ENCODE results near the gene PGAM1. TPM values are rescaled to one million over a fixed set of nuclear protein-coding genes. Genes with fewer than 3 reads are reported as not detected.
"Not testable (repeated sequence)": the region's sequence is repeated elsewhere in the genome, so short reads cannot be mapped to it uniquely, and the experiment has no call there.

The PGAM1 gene
- polyA plus RNA-seq, 10 donors = 90.7 to 151 (median 117) TPM

DNA sequence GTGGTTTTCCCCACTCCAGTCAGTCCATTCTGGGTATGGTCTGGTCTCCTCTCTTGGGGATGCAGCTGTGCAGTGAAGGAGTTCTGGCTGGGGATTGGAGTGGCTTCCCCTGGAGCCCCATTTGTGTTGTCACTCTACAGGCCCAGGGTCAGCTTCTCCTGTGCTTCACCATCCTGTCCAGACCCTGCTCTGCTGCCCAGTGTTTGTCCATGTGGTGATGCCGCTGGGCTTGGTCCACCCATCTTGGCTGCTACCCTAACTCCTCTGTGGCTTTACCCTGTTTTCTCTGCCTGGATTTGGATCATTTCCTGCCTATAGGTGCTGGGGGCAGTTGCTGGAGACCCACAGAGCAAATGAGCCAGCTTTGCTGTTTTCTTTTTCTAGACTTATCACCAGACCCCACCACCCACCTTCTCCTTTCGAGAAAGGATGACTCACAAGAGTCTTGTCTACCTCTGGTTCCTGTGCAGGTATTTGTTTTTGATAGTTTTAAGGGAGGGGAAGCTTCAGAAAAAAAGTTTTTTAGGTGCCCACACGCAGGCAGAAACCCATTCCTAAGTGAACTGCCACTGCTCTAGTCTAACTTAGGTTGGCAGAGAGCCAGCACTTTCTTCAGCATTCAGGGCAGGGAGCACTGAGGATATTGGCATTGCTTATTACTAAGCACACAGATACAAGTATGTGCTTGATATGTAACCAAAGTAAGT lies 28.5 kb downstream of the PGAM1 start:
- DNase-seq = peak in 1 of 3 donors; percentile 29

DNA sequence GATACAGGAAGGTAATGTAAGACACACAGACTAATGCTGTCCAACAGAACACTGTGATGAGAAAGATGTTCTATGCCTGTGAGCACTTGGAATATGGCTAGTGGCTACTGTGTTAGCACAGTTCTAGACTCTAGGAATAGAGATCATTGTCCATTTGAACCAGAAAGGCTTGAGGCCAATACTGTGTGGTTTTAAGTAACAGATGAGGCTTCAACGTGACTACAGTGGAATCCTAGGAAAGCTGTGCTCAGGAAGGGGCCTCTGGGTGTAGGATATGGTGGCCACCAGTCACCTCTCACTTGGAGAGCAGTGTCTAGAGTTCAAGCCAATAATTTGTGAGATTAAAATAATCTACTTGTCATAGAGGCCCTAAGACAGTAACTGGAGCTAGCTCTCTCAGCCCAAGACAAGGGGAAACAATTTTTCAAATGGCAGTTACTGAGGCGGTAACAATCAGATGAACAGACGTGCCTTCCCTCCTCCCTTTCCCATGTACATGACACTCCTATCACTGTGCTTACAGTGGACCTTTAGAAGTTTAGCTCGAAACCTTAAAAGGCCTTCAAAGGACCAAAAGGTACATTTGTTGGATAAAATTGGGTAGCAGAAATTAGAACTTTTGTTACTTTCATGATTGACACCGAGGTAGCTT lies 30.2 kb downstream of the PGAM1 start:
- DNase-seq = no peak

DNA sequence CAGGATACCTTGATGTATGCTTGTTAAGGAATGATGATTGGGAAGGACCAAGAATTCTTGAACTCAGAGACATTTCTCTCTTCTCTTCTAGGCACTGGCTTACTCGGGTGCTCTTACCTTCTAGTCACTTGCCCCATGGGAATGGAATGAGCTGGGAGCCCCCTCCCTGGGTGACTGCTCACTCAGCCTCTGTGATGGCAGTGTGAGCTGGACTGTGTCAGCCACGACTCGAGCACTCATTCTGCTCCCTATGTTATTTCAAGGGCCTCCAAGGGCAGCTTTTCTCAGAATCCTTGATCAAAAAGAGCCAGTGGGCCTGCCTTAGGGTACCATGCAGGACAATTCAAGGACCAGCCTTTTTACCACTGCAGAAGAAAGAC lies 30.7 kb downstream of the PGAM1 start:
- no peak for DNase-seq

DNA sequence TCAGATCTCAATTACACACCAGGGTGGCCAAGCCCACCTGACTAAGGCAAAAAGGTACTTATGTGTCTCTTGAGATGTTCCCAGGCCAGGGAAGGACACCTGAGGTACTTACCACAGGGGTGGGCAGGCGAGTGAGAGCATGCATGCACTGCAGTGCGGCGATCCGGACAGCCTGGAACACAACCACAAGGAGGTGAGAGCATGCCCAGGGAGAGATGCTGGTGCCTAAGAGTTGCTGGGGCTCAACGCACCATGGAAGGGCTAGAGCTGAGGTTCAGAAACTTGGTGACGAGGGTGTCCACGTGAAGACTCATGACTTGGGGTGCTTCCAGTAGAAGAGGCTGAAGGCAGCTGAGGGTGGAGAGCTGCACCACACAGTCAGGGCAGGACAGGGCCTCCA lies 33.1 kb downstream of the PGAM1 start:
- no peak for DNase-seq

DNA sequence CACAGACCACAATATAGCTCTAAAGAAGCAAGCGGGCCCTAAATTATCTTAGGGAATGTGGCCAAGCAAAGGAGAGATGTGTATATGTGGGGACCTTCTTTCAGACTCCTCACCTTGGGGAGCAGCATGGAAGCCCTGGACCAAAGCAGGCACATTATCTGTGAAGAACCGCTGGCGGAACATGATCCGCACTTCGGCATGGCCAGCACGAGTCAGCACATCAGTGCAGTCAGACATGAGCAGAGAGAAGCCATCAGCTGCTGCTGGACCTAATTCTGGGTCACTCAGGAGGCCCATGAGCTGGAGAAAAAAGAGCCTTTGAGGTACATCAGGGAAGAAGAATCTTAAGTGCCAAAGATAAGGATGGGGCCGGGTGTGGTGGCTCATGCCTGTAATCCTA lies 33.9 kb downstream of the PGAM1 start:
- DNase-seq = no peak

DNA sequence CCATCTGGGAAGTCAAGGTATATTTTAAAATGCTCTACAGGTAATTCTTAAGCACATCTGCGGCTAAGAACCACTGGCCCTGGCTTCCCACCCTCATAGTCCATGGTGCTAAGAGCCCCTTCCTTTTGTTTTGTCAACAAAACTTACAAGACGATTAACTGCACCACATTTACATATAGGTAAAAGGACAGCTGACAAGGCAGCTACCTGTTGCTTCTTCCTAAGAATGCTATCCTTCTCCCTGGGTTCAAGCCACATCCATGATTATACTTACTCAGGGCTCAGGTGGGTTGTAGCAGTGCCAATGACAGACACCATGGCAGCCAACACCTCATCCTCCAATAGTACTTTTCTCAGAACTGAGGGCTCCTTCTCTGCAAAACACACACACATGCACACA lies 36.3 kb downstream of the PGAM1 start:
- DNase-seq = no peak

DNA sequence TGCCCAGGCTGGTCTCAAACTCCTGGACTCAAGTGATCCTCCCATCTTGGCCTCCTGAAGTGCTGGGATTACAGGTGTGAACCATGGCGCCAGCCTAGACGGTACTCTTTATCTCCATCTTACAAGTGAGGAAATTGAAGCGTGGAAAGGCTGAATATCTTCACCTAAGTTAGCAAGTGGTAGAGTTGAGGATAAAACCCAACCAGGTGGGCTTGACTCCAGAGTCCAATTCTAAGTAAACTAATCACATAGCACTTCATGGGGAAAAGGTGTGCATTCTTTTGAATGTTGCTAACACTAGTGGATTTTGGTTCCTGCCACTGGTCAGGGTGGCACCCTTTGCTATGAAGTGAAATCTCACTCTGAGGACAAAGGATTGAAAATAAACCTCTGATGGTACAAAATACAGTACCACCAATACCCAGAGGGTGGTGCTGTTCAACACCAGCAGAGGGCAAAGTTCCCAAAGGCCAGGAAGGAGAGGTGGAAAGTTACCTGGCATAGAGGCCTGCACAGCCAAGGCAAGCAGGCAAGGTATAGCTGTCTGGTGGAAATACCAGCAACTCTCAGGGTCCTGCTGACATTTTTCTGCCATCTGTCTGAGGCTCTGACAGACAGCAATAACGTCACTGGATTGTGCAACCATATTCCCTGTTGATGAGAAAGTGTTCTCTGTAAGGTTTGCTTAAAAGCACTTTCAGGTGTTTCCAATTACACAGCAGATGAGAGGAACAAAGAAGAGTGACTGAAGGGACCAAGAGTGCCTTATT lies 37.6 kb downstream of the PGAM1 start:
- peak; percentile 34 to 72 (median 52) for DNase-seq

DNA sequence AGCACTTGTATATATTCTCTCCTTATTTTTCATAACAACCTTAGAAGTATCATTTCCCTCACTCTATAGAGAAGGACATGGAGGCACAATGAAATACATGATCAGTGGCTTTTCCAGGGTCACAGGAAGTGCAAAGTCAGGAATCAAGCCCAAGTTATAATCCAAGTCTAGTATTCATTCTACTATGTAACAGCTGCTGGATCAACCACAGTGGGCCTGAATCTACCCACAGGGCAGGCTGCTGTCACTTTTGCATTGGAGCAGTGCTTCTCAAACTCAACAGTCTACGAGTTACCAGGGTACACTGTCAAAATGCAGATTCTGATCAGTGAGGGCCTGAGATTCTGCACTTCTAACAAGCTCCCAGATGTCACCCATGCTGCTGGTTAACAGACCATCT lies 38.2 kb downstream of the PGAM1 start:
- no peak for DNase-seq

DNA sequence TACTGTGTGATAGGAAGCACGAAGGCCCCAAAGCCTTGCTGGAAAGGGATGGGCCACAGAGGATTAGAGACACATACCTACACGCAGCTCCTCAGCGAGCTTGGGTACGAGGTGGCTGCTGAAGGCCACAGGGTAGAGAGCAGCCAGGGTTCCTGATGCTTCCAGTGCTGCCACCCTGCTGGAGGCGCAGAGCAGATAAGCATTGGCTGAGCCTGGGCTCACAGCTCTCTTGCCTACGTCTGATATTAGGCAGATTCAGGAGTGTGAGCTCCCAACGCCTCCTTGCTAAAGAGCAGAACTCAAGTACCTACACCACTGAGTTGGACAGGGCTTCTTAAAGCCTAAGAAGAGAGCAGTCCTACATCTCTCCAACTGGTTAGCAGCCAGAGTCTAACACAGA lies 40.0 kb downstream of the PGAM1 start:
- no peak for DNase-seq

DNA sequence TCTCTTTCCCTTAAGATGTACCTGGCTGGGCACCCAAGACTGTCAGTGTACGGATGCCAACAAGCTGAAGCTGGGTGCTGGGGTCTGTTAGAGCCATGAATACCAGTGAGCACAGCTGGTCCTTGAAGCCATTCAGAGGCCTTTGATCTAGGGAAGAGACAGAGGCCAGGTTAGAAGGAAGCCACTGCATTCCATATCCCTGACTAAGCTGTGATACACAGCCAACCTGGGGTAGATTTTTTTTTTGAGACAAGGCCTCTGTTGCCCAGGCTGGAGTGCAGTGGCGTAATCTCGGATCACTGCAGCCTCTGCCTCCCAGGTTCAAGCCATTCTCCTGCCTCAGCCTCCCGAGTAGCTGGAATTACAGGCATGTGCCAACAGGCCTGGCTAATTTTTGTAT lies 40.8 kb downstream of the PGAM1 start:
- no peak for DNase-seq

DNA sequence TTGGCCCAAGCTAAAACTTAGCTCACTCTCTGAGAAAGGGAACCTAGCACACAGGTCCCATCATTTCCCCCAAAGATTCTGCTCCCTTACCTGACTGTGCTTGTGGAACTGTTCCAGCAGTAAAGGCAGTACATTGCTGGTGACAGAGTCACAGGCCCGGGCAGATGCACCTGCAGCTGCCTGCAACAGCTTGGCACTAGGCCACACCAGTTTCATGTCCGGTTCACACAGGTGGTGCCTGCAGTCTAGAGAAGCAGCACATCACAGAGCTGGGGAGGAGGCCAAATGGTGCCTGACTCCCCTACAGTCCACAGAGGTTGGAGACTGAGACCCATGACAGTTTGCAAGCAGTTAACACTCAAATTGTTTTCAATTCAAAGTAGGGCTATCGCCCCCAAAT lies 42.2 kb downstream of the PGAM1 start:
- DNase-seq = no peak

DNA sequence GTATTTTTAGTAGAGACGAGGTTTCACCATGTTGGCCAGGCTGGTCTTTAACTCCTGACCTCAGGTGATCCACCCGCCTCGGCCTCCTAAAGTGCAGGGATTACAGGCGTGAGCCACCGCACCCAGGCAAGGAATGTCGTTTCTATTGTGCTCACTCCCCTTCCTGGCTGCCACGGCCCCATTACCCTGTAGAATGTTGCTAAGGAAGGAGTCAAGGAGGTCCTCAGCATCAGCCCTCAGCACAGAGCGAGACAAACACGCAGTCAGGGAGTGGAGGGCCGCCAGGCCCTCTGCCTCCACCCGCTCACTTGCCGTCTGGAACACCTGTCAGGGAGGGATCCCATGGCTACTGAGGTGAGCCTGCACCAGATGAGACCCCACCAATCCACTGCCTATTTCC lies 42.8 kb downstream of the PGAM1 start:
- not testable (repeated sequence) for DNase-seq

DNA sequence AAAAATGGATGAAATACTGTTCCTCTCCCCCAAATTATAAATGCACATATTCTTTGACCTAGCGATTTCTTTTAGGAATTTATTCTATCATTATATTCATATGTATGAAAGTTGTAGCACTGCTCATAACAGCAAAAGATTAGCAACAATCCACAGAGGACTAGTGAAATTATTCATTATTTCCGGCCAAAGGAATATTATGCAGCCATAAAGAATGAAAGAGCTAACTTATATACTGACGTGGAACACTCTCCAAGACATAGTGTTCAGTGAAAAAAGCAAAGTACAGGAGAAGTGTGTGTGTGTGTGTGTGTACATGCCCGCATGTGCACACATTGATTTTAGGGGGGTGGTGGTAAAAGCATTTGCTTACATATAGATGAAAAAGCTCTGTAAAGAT lies 48.9 kb downstream of the PGAM1 start:
- no peak for DNase-seq

DNA sequence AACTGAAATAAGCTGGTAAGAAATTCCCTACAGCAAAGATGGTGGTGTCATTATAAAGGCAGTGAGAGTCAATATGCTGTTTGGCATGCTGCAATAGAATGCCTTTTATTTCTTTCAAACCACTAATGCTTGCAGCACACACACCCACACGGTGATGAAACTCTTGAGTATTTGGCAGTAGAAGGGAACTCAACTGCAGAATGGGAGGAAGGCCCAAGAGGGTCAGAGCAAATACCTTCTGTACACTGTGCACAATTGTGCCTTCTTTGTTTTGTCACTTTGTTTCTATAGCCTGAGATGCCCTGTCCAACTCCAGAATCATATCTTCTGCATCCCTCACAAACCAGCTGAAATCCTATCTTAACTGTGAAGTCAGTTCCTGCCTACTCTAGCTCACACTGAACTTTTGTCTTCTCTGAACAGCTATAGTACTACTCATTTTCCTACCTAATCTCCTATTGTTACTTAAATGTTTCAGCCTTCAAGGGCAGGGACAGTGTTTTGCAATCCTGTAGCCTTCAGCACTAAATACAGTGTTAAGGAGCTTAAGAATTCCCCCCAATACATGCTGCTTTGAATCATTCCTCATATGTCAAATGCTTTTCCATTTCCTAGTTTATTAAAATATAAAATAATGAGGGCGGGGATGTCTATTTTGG lies 50.1 kb downstream of the PGAM1 start:
- DNase-seq = no peak

DNA sequence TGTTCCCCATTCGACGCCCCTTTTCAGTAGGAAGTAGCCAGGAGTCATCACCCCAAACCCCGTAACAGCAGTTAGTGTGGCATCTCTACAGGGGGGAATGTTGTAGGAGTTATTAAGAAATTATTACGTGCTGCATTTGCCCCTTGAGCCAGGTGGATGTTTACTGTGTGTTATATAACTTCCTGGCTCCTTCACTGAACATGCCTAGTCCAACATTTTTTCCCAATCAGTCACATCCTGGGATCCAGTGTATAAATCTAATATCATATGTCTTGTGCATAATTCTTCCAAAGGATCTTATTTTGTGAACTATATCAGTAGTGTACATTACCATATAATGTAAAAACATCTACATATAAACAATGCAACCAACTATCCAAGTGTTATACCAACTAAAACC lies 53.4 kb downstream of the PGAM1 start:
- not testable (repeated sequence) for DNase-seq

DNA sequence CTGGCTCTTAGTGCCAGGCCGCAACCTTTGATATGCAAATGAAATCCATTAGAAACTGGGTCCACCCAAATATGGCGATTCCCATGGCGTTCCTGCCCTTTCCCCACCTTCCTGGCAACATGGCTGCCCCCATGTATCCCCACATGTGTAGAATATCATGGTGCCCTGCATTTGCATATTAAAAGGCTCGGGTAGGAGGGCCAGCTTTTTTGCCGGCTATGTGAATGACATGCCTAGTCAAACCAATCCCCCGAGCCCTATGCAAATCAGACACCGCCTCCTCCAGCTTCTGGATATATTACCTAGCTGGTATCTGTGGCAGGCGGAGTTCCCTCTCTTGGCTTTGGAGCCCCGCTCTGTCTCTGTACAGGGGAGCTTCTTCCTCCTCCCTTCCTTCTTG lies 53.9 kb downstream of the PGAM1 start:
- DNase-seq = no peak

DNA sequence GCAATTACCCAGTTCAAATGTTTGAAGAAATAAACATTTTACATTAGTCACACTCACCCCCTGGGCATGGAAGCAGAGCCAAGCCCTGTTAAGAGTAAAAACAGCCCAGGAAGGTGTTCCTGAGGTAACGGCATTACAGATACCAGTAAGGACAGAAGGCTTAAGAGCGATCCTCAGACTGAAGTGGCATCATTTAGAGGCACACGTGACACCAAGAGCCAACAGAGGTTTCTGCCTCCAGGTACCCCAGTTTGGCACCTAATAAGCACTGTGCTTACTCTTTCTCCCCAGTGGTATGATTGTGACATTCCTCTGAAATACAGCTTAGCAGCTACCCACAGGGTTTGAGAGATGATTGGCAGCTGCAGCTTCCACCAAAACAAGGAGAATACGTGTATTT lies 55.1 kb downstream of the PGAM1 start:
- no peak for DNase-seq

DNA sequence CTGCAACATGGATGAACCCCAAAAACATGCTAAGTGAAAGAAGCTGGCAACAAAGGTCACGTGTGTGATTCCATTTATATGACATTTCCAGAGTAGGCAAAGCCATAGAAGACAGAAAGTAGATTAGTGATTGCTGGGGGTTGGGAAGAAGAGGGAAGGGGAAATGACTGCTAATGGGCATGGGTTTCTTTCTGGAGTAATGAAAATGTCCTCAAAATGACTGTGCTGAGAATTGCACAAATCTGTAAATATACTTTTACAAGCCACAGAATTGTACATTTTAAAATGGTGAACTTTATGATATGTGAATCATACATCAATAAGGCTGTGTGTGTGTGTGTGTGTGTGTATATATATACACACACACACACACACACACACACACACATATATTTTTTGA lies 56.4 kb downstream of the PGAM1 start:
- no peak for DNase-seq

Data from muscle of back (tissue), 11 donors.